GM13977 (cell line): ENCODE measurements around the gene IL17RE.

Experiments used
- DNase-seq: peaks from one replicate; pipeline ENCODE4 v3.0.0; 2012; ENCODE audit warnings: low spot score
- in situ Hi-C: fragments of 300-500 bp; cut with MboI; formaldehyde crosslinking; loops from one replicate; pipeline ENCODE4 v1.12.0; 2022; ENCODE audit warnings: low sequenced_read_pairs, low pct_unique_long_range_greater_than_20kb, mixed read lengths, inconsistent platforms; ENCODE audit not compliant: unreplicated experiment
- TF ChIP-seq, protein P1 (sequence below): IDR thresholded peaks from 2 replicates; pipeline ENCODE4 v1.5.1; 2012; ENCODE audit warnings: mild to moderate bottlenecking, control low read depth; ENCODE audit not compliant: insufficient read depth; ENCODE audit errors: extremely low read depth, missing control alignments

Gene IL17RE

DNA sequence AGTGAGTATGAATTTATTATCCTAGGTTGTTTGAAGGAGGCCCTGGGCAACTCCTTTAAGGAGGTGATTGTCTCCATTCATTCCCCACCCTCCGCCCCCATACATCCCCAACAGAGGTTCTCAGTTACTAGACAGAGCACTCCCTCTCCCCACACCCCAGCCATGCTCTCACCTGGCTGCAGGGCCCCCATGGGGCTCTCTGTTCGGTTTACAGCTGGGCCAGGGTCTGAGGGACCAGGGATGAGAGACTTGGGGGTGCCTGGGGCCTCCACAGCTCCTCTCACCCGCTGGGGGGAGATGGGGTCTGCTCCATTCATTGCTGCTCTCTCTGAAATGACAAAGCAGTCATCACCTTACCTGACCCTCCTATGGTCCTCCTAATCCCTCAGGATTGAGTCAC is 45.9 kb downstream of the IL17RE start:
- in situ Hi-C loops, result no loop called here
- no peak for DNase-seq
- TF ChIP-seq, protein P1, sequence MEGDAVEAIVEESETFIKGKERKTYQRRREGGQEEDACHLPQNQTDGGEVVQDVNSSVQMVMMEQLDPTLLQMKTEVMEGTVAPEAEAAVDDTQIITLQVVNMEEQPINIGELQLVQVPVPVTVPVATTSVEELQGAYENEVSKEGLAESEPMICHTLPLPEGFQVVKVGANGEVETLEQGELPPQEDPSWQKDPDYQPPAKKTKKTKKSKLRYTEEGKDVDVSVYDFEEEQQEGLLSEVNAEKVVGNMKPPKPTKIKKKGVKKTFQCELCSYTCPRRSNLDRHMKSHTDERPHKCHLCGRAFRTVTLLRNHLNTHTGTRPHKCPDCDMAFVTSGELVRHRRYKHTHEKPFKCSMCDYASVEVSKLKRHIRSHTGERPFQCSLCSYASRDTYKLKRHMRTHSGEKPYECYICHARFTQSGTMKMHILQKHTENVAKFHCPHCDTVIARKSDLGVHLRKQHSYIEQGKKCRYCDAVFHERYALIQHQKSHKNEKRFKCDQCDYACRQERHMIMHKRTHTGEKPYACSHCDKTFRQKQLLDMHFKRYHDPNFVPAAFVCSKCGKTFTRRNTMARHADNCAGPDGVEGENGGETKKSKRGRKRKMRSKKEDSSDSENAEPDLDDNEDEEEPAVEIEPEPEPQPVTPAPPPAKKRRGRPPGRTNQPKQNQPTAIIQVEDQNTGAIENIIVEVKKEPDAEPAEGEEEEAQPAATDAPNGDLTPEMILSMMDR, result no peak

DNA sequence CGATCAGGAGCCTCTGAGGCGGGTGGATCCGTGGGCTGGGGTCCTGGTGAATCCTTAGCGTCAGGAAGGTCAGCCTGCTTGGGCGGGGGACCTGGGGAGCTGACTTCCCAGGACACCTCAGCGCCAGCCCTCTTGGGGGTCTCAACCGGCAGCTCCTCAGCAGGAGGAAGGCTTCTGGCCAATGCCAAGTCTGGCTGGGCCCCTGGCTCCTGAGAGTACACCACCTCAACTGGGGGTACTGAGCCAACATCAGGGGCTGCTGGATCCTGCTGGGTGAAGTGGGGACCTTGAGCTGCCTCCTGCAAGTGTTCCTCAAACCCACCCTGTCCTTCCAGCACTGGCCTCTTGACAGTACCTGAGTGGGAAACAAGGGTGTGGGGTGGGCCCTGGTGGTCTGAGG is 46.5 kb downstream of the IL17RE start:
- DNase-seq, result no peak
- in situ Hi-C loops, result no loop called here
- TF ChIP-seq, protein P1, result no peak

DNA sequence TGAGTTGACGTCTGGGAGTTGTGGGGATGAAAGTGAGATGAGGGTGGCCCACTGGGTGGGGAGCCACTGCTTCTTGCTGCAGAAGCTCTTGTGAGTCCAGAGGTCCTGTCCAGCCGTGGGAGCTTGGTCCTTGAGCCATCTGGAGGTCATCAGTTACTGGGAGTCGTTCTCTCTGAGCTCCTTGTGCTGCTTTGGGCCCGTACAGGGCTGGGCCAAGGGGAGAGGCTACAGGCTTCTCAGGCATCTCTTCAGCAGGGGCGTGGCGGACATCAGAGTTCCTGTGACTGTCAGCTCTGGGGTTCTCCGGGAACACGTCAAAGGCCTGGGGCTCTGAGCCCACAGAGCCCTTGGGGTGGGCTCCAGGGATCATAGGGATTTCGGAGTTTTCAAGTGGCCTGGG is 47.0 kb downstream of the IL17RE start:
- in situ Hi-C loops, result no loop called here
- TF ChIP-seq, protein P1, result no peak
- no peak for DNase-seq

DNA sequence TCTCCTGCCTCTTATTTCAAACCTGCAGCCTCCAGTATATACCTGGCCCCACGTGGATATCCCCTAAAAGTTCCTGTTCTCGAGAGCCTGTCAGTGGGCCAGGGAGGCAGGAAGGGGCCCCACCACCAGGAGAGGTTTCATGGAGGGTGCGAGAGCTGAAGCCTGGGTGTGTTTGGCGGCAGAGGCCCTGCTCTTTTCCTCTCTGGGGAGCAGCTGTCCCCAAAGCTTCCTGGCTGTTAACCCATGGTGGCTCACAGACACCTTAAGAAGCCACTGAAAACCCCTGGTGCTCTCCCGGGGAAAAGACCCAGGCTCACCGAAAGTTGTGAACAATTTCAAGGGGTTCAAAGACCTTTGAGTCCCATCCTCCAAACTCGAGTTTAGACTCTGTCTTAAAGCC is 48.5 kb downstream of the IL17RE start:
- peak; percentile 83 for DNase-seq
- in situ Hi-C loops, result no loop called here
- TF ChIP-seq, protein P1, result no peak

GRCh38 chr3:9951598-9951961 is 48.9 kb downstream of the IL17RE start:
- DNase-seq, result no peak
- TF ChIP-seq, protein P1, result no peak
- in situ Hi-C loops, result no loop called here

DNA sequence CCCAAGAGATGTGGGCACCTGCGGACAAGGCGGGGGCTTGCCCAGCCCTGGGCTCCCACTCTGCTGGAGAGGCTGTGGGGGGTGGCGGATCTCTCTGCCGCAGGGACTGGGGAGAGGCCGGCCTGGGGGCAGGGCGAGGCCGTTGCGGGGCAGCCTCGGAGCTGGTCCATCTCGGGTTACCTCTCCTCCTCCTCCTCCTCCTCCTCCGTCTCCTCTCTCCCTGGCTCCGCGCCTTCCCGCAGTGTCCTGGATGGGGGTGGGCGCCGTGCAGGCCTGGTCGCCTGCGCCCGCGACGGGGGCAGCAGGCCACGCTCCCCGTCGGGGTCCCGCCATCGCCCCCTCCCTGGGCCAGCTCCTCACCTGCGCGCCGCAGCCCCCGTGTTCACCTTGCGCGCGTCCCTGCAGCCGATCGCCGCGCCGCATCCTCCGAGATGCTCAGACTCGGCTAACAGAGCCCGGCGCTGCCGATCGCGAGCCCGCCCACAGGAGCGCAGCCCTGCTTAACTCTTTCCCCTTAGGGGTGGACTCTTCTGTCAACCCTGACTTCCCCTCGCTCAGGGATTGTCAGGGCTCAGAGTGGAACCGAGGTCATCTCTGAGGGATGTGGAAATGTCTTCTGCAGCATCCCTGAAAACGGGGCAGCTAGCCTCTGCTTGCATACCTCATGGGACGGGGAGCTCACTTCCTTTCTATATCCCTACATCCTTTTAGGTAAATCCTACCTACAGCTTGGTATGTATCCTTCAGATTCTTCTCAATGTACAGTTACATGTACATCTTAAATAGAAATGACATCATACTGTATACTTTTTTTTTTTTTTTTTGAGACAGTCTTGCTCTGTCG is 49.5 kb downstream of the IL17RE start, which contains the start of gene PRRT3:
PRRT3 (minus strand) TSS at position 447 of the 844 bp plus-strand sequence. CDS start 2,293 bp downstream, outside the sequence.
- in situ Hi-C loops, result no loop called here
- DNase-seq, result peak; percentile 86
- TF ChIP-seq, protein P1, result no peak
